GM21390 (cell line): ENCODE results near the gene UEVLD.

Source experiments
- ATAC-seq: cut with Tn5 transposase; IDR thresholded peaks from one replicate; pipeline ENCODE4 v1.9.1; 2021; ENCODE audit not compliant: unreplicated experiment

Gene UEVLD

DNA sequence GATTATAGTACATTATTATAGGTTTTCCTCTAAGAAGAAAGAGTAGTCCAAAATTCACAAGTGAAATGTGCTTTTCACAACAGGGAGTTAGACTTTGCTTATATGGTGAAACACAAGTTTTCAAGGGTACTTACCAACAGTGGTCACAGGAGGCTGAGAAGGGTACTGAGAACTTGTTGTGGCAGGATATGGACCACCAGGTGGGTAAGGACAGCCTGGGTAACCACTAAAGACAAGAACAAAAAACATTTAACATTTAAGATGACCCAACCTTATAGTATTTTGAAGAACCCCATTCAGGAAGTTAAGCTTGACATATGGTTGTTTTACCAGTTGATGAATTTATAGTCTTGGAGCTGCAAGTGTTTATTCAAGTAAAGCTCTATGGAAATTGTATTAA lies 86.2 kb downstream of the UEVLD start:
- no peak for ATAC-seq

DNA sequence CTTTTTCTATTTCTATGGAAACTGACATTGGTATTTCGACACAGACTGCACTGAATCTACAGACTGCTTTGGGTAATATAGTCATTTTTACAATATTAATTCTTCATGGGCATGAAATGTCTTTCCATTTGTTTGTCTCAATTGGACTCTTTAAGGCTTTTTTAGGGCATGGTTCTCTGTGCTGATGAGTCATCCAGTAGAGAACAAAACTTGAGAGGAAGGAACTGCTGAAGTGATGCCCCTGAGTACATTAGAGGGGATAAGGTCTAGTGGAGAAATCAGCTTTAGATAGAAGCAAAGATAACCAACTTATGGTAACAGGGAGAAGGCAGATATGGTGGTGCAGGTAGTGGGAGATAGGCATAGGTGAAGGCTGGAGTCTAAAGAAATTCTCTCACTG lies 86.9 kb downstream of the UEVLD start:
- ATAC-seq, result no peak

- ATAC-seq, result no peak
These were observed 90.5 kb downstream of the UEVLD start for GRCh38 chr11:18498039-18498438.

- no peak for ATAC-seq
These were observed 92.8 kb downstream of the UEVLD start for GRCh38 chr11:18495703-18496102.

- ATAC-seq, result no peak
These were observed 93.3 kb downstream of the UEVLD start for GRCh38 chr11:18495271-18495670.

DNA sequence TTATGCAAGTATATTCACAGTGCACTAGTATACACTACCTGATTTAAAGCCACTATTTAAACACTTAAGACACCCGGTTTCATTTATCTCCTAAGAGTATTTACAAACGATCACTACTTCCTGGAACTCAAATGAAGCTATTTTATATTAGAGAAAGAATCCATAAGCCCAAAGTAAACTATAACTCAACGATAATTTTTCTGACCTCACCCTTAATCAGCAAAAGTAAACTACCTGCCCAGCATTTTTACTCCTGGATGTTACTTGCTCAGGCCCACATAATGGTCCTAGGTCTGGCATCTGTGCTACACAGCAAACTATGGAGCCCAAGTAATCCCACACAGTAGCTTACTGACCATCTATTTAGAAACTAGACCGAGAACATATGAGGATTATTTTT lies 95.2 kb downstream of the UEVLD start:
- ATAC-seq, result no peak

GRCh38 chr11:18492888-18493287 lies 95.6 kb downstream of the UEVLD start:
- ATAC-seq, result no peak

DNA sequence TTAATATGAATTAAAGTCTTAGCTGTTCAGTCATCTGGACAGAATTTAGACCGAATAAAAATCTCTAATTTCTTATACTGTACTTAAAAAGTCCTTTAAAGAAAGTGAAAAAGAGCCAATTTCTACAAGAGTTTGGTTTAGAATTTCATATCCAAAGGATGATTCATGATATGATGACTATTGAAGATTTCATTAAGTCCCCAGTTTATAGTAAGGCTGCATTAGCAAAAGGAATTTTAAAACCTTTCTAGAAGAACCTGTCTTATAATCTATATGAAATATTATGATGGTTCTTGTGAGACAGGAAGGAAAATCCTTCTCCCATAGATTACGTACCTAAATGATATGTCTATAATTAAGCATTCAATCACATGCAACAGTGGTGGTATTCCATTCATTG lies 96.6 kb downstream of the UEVLD start:
- no peak for ATAC-seq

- ATAC-seq, result no peak
These were observed 97.6 kb downstream of the UEVLD start for GRCh38 chr11:18490736-18491485.

DNA sequence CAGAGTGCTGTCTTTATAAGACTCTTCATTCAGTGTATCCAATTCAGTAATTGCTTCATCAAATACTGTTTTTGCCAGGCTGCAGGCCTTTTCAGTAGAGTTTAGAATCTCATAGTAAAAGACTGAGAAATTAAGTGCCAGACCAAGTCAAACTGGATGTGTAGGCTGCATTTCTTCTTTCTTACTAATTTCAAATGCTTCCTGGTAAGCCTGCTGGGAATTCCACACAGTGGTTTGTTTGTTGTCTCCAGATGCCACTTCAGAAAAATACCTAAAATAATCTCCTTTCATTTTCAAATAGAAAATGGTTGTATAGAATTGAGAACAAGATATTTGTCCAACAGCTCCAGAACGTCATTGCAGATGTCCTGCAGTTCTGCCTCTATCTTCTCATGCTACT lies 98.2 kb downstream of the UEVLD start:
- ATAC-seq, result no peak

- ATAC-seq, result no peak
These were observed 102.5 kb downstream of the UEVLD start for GRCh38 chr11:18485913-18486528.
